GM13977 (cell line): ENCODE results near the gene UGT3A1.
"Not testable (repeated sequence)": the region's sequence is repeated elsewhere in the genome, so short reads cannot be mapped to it uniquely, and the experiment has no call there.

Source experiments
- DNase-seq: peaks from one replicate; pipeline ENCODE4 v3.0.0; 2012; ENCODE audit warnings: low spot score
- in situ Hi-C: fragments of 300-500 bp; cut with MboI; formaldehyde crosslinking; loops from one replicate; pipeline ENCODE4 v1.12.0; 2022; ENCODE audit warnings: low sequenced_read_pairs, low pct_unique_long_range_greater_than_20kb, mixed read lengths, inconsistent platforms; ENCODE audit not compliant: unreplicated experiment
- TF ChIP-seq, protein P1 (sequence below): IDR thresholded peaks from 2 replicates; pipeline ENCODE4 v1.5.1; 2012; ENCODE audit warnings: mild to moderate bottlenecking, control low read depth; ENCODE audit not compliant: insufficient read depth; ENCODE audit errors: extremely low read depth, missing control alignments

UGT3A1 gene

DNA sequence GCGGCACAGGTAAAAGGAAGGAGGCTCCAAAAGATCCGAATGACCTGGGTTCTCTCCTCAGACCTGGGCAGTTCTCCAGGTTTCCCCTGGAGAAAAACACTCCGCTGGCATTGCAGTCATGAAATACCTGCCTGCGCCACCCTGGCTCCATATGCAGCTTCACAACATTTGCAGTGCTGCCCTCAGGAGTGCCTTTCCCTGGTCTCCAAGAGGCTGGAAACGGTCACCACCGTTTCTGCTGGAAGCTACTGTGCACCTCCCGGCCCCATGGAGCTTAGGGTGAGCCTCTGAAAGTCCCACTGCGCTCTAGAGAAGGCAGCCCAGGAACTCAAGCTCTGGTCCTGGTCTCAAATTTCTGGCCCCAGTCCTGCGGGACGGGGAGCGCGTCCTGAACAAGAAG is 670 bp downstream of the UGT3A1 start:
- in situ Hi-C loops, result no loop called here
- DNase-seq, result no peak

DNA sequence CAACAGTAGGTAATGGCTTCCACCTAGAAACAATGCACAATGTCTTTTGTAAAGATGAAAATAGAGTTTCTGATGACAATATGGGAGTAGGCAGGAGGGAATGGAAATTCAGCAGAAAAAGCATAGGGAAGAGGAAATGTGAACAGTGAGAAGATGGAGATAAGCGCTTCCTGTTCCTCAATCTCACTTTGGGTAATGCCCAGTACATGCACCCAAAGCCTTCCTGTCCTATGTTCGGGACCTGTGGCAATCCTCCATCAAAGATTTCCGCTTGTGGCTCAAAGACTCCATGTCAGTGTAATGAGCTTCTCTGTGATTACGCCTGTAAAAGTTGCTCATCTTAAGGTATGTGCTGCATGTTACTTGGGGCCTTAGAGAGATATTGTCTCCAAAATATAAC is 2.7 kb downstream of the UGT3A1 start:
- no peak for DNase-seq
- TF ChIP-seq, protein P1, sequence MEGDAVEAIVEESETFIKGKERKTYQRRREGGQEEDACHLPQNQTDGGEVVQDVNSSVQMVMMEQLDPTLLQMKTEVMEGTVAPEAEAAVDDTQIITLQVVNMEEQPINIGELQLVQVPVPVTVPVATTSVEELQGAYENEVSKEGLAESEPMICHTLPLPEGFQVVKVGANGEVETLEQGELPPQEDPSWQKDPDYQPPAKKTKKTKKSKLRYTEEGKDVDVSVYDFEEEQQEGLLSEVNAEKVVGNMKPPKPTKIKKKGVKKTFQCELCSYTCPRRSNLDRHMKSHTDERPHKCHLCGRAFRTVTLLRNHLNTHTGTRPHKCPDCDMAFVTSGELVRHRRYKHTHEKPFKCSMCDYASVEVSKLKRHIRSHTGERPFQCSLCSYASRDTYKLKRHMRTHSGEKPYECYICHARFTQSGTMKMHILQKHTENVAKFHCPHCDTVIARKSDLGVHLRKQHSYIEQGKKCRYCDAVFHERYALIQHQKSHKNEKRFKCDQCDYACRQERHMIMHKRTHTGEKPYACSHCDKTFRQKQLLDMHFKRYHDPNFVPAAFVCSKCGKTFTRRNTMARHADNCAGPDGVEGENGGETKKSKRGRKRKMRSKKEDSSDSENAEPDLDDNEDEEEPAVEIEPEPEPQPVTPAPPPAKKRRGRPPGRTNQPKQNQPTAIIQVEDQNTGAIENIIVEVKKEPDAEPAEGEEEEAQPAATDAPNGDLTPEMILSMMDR, result no peak
- in situ Hi-C loops, result no loop called here

More for the DNA sequence above, 670 bp downstream of the UGT3A1 start:
- TF ChIP-seq, protein P1, result no peak

DNA sequence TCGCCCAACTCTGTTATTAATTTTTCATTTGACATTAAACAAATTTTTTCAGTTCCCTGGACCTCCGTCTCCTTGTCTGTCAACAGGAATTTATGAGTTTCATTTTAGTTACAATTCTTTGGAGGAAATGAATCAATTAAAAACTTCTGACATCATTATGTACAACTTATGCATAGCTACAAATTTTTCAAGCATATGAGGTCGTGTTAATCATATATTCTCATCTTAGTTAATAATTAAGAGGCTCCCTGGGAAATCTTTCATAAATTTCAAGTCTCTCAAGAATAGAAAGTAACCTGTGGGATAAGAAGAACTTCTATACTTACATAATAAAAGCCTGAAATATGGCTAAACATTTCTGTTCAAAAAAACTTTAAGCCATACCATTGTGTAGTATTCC is 3.4 kb downstream of the UGT3A1 start:
- no peak for DNase-seq
- TF ChIP-seq, protein P1, result no peak
- in situ Hi-C loops, result no loop called here

DNA sequence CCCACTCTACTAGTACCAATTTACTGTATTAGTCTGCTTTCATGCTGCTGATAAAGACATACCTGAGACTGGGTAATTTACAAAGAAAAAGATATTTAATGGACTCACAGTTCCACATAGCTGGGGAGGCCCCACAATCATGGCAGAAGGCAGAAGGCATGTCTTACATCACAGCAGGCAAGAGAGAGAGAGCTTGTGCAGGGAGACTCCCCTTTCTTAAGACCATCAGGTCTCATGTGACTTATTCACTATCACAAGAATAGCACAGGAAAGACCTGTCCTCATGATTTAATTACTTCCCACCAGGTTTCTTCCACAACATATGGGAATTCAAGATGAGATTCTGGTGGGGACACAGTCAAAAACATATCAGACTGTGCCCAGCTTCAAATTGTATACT is 11.5 kb downstream of the UGT3A1 start:
- TF ChIP-seq, protein P1, result no peak
- in situ Hi-C loops, result no loop called here
- no peak for DNase-seq

DNA sequence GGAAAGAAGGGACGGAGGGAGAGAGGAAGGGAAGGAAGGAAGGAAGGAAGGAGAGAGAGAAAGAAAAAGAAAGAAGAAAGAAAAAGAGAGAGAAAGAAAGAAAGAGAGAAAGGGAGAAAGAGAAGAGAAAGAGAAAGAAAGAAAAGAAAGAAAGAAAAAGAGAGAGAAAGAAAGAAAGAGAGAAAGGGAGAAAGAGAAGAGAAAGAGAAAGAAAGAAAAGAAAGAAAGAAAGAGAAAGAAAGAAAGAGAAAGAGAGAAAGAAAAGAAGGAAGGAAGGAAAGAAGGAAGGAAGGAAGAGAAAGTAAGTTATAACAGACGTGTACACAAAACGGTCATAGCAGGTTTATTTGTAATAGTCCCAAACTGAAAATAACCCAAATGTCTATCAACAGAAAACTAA is 14.3 kb downstream of the UGT3A1 start:
- in situ Hi-C loops, DNase-seq: not testable (repeated sequence)

DNA sequence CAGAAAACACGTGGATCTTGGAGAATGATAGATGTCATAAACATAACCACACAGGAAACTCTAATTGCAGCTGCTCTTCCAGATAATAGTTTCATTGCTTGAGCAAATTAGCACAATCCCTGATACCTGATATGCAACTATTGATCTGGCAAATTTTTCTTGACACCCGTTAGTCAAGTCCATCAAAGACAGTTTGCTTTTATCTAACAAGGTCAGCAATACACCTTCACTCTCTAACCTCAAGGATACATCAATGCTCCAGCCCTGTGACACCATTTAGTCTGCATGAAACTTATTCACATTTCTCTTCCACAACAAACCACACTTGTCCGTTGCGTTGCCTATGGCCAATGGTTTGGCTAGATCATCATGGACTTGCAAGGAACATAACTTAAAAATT is 16.6 kb downstream of the UGT3A1 start:
- TF ChIP-seq, protein P1, result no peak
- no peak for DNase-seq
- in situ Hi-C loops, result no loop called here

DNA sequence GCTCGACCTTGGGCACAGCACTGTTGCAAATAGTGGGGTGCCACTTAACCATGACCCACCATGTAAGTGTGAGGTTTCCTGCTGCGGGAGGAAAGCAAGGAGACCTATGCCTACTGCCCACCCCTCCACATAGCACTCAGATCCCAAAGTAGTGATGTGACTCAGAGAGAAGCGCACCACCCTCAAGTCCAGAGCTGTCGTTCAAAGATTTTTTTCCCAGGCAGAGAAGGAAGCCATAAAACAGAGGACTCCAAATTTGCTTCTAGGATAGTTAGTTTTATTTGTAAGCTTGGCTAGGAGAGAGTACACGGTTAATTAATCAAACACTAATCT is 19.3 kb downstream of the UGT3A1 start:
- in situ Hi-C loops, result no loop called here
- no peak for DNase-seq
- TF ChIP-seq, protein P1, result no peak
